EH (cell line): ENCODE measurements around the gene CGRRF1.
A peak's percentile ranks its signal among the peaks of the same experiment; 100 is the strongest.

Source experiments
- DNase-seq: peaks from one replicate; pipeline ENCODE4 v3.0.0-alpha.2; 2015; ENCODE audit warnings: low read depth

The CGRRF1 gene

GRCh38 chr14:54489731-54490444, 19.8 kb upstream of the CGRRF1 start:
- peak; percentile 16 for DNase-seq

GRCh38 chr14:54490445-54491175, 19.1 kb upstream of the CGRRF1 start:
- peak; percentile 25 for DNase-seq

- no peak for DNase-seq
Observed at GRCh38 chr14:54493293-54493692, 16.4 kb upstream of the CGRRF1 start.

GRCh38 chr14:54497224-54497623, 12.5 kb upstream of the CGRRF1 start:
- no peak for DNase-seq

GRCh38 chr14:54498095-54498531, 11.6 kb upstream of the CGRRF1 start:
- no peak for DNase-seq

- DNase-seq = no peak
Observed at GRCh38 chr14:54498579-54498978, 11.1 kb upstream of the CGRRF1 start.

- DNase-seq = no peak
Observed at GRCh38 chr14:54500744-54501143, 9.0 kb upstream of the CGRRF1 start.

GRCh38 chr14:54501480-54501879, 8.2 kb upstream of the CGRRF1 start:
- DNase-seq = no peak

- DNase-seq = peak; percentile 16
Observed at GRCh38 chr14:54502602-54503001, 7.1 kb upstream of the CGRRF1 start.

- DNase-seq = peak; percentile 68
Observed at GRCh38 chr14:54503486-54503885, 6.2 kb upstream of the CGRRF1 start.

GRCh38 chr14:54512393-54512792, 2.7 kb downstream of the CGRRF1 start:
- DNase-seq = no peak

- no peak for DNase-seq
Observed at GRCh38 chr14:54515670-54516069, 6.0 kb downstream of the CGRRF1 start.

GRCh38 chr14:54516709-54517108, 7.0 kb downstream of the CGRRF1 start:
- no peak for DNase-seq

GRCh38 chr14:54524410-54524809, 14.7 kb downstream of the CGRRF1 start:
- DNase-seq = no peak

GRCh38 chr14:54528973-54529372, 19.3 kb downstream of the CGRRF1 start:
- DNase-seq = no peak

- peak; percentile 79 for DNase-seq
Observed at GRCh38 chr14:54529811-54530210, 20.1 kb downstream of the CGRRF1 start.

GRCh38 chr14:54532111-54533012, 22.7 kb downstream of the CGRRF1 start:
- no peak for DNase-seq

- no peak for DNase-seq
Observed at GRCh38 chr14:54533100-54533499, 23.4 kb downstream of the CGRRF1 start.

GRCh38 chr14:54535126-54535525, 25.4 kb downstream of the CGRRF1 start:
- peak; percentile 30 for DNase-seq

- no peak for DNase-seq
Observed at GRCh38 chr14:54535646-54536045, 25.9 kb downstream of the CGRRF1 start.

- no peak for DNase-seq
Observed at GRCh38 chr14:54537651-54538050, 27.9 kb downstream of the CGRRF1 start.

- no peak for DNase-seq
Observed at GRCh38 chr14:54538055-54538454, 28.3 kb downstream of the CGRRF1 start.

GRCh38 chr14:54547583-54547982, 37.9 kb downstream of the CGRRF1 start:
- DNase-seq = no peak
